ENCODE measurements around the gene SPEG.

The SPEG gene

GRCh38 chr2:219536967-219537366, 102.3 kb downstream of the SPEG start:
- no peak for DNase-seq

- no peak for DNase-seq
These were observed 103.2 kb downstream of the SPEG start for GRCh38 chr2:219537657-219538488.

GRCh38 chr2:219538504-219538951, 103.9 kb downstream of the SPEG start:
- no peak for DNase-seq

GRCh38 chr2:219538956-219539788, 104.5 kb downstream of the SPEG start:
- DNase-seq, result no peak

GRCh38 chr2:219539926-219540678, 105.5 kb downstream of the SPEG start:
- no peak for DNase-seq

GRCh38 chr2:219540784-219541504, 106.3 kb downstream of the SPEG start:
- DNase-seq, result no peak

- DNase-seq, result peak; percentile 89
These were observed 107.1 kb downstream of the SPEG start for GRCh38 chr2:219541611-219542180.

- DNase-seq, result peak; percentile 55
These were observed 108.4 kb downstream of the SPEG start for GRCh38 chr2:219542931-219543595.

GRCh38 chr2:219543596-219544358, 109.1 kb downstream of the SPEG start, which contains the start of the genes CHPF and TMEM198:
CHPF (minus strand) TSS chr2:219543809; CDS start chr2:219543538, 271 bp downstream.
TMEM198 (plus strand) TSS chr2:219544028; CDS start chr2:219544728, 700 bp downstream.
- peak; percentile 96 for DNase-seq

- DNase-seq, result no peak
These were observed 109.9 kb downstream of the SPEG start for GRCh38 chr2:219544567-219544966.

GRCh38 chr2:219545295-219545942, 110.8 kb downstream of the SPEG start:
- no peak for DNase-seq

GRCh38 chr2:219545943-219546352, 111.3 kb downstream of the SPEG start:
- DNase-seq, result no peak

- no peak for DNase-seq
These were observed 113.0 kb downstream of the SPEG start for GRCh38 chr2:219547621-219548020.

All from RPMI8226 (cell line).